GM23248 (cell line): ENCODE measurements around the gene RNF14.

Experiments
- EZH2 ChIP-seq: fragments of 200-600 bp; sonication (generic); IDR thresholded peaks from 2 replicates; pipeline ENCODE4 v1.6.1; 2018; ENCODE audit warnings: antibody characterized with exemption, mild to moderate bottlenecking; ENCODE audit not compliant: insufficient read depth, poor library complexity, severe bottlenecking
- EZH2phosphoT487 ChIP-seq: fragments of 200-600 bp; sonication (generic); IDR thresholded peaks from 2 replicates; pipeline ENCODE4 v1.6.1; 2018; ENCODE audit warnings: antibody characterized with exemption, moderate library complexity, mild to moderate bottlenecking, low read depth; ENCODE audit not compliant: insufficient read depth

DNA sequence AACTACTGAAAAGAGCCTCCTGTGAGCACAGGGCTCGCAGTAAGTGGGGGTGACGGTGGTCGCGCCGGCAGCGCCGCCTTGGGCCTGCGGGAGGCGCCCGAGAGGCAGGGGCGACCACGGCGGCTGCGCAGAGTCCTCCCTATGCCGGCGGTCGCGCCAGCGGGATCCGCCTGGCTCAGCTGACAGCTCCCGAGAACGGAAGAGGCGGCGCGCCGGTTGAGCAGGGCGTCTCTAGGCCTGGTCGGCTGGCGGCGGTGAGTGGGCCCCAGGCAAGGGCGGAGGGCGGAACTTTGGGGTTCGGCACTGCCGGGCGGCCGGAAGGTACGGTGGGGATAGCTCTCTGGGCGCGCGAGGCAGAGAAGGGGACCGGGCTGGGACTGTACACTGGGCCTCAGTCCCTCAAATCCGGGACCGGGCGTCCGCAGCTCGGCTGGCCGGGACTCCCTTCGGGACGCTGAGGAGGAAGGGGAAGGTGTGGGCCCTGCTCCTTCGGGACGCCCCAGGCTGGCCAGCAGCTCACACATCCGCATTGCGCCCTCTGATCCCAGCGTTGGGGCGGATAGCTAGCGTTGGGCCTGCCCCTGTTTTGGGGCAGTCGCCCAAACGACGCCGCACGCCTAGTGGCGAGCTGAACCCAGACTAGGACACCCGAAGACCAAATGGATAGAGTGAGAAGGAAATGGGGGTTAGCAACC lies at the start of gene RNF14:
- no peak for TF ChIP-seq EZH2phosphoT487
- no peak for TF ChIP-seq EZH2
